Retinal pigment epithelial cell (primary cell): ENCODE measurements around the gene RSBN1L.

Experiments
- DNase-seq: peaks from one replicate; pipeline ENCODE4 v3.0.0-alpha.2; 2010; ENCODE audit warnings: low read depth
- H3K4me3 ChIP-seq: 2 replicates; pipeline ENCODE4 v1.5.1; 2011; ENCODE audit warnings: mild to moderate bottlenecking, low read length, control low read depth, moderate library complexity
- TF ChIP-seq, protein P1 (sequence below): conservative IDR thresholded peaks from 2 replicates; pipeline ENCODE4 v1.5.1; 2011; ENCODE audit warnings: low read depth, low read length, control low read depth, inconsistent platforms

RSBN1L gene

DNA sequence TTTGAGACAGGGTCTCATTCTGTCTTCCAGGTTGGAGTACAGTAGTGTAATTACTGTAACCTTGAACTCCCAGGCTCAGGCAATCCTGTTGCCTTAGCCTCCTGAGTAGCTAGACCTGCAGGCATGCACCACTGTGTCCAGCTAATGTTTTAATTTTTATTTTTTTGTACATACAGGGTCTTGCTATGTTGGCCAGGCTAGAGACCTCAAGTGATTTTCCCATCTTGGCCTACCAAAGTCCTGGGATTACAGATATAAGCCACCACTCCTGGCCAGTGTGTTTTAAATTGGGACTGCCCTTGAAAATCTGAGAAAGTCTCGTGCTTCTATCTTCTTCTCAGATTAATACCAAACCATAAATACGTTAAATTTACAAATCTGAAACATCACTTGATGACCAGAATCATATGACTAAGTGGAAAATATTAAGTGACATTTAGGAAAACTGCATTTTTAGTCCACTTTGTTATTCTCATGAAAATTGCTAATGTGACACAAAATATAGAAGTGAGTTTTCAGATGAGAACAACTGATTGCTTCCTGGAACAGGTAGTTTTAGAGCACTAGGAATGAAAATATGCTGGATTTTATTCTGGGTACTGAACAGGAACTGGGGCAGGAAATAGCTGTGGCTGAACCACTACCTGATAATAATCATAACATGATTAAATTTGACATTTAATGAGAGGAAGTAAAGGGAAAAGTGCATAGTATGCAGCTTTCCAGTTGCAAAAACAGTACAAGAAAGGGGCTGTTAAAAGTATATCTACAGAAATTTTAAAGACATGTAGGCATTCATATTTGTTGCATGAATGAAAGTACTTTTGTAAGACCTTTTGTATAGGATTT is 106.5 kb downstream of the RSBN1L start:
- TF ChIP-seq, protein P1, sequence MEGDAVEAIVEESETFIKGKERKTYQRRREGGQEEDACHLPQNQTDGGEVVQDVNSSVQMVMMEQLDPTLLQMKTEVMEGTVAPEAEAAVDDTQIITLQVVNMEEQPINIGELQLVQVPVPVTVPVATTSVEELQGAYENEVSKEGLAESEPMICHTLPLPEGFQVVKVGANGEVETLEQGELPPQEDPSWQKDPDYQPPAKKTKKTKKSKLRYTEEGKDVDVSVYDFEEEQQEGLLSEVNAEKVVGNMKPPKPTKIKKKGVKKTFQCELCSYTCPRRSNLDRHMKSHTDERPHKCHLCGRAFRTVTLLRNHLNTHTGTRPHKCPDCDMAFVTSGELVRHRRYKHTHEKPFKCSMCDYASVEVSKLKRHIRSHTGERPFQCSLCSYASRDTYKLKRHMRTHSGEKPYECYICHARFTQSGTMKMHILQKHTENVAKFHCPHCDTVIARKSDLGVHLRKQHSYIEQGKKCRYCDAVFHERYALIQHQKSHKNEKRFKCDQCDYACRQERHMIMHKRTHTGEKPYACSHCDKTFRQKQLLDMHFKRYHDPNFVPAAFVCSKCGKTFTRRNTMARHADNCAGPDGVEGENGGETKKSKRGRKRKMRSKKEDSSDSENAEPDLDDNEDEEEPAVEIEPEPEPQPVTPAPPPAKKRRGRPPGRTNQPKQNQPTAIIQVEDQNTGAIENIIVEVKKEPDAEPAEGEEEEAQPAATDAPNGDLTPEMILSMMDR = no peak
- DNase-seq = peak; percentile 33
- no peak overlapping the region for H3K4me3 ChIP-seq

DNA sequence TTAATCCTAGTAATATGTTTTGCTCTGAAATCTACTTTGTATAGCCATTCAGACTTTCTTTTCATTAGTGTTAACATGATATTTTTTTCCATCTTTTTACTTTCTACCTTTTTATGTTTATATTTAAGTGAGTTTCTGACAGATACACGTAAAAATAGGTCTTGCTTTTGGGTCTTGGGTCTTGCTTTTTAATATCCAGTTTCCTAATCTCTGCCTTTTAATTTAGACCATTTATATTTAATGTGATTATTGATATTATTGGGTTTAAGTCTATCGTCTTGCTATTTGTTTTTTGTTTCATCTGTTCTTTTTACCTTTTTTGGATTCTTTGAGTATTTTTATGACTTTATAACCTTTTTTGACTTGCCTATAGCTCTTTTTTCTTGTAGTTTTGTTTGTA is 110.2 kb downstream of the RSBN1L start:
- TF ChIP-seq, protein P1 = no peak
- no peak overlapping the region for H3K4me3 ChIP-seq
- no peak for DNase-seq

DNA sequence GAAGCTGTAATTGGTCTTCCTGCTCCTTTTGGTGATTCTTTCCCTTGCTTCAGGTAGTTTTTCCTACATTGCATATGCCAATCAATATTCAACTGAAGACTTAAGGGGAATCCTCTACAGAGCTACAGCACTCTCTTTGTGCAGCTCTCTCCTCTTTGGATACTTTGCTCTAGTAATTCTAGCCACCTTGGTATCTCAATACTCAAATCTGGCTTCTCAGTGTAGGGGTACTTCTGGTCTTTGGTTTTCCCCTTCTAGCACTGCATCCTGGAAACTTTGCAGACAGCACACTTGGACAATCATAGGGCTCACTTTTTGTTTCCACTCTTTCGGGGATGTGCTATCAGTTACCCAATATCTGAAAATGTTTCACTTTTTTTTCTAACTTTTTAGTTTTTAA is 112.3 kb downstream of the RSBN1L start:
- no peak for DNase-seq
- no peak overlapping the region for H3K4me3 ChIP-seq
- TF ChIP-seq, protein P1 = no peak

DNA sequence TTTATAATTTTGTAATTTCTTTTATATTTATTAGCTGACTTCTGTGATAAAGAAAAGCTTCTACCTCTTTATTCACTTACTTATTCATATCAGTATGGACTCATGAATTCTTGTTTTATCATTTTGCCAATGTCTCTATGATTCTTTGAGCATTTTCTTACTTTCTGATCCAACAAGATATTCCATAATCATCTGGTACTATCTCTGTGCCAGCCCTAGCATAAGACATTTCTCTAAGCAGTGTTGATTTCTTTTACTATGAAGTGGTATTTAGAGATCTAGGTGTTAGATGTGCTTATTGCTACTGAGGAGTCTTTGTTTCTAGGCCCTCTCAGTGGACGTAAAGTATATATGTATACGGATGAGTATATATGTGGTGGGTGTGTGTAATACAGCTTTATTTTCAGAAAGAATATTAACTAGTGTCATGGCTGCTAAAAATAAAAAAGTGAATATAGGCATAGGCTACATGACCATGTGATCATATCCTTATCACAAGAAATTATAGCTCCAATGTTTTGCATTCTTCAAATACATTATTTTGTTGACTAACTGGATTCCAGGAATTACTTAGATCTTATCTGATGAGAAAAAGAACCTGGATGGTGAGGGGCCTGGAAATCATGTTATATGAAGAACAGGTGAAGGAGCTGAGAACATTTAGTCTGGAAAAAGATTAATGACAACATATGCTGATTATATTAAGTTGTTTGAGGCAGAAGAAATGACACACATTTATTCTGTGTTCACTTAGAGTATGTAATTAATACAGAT is 115.4 kb downstream of the RSBN1L start:
- peak; percentile 61 for DNase-seq
- no peak overlapping the region for H3K4me3 ChIP-seq
- TF ChIP-seq, protein P1 = no peak

DNA sequence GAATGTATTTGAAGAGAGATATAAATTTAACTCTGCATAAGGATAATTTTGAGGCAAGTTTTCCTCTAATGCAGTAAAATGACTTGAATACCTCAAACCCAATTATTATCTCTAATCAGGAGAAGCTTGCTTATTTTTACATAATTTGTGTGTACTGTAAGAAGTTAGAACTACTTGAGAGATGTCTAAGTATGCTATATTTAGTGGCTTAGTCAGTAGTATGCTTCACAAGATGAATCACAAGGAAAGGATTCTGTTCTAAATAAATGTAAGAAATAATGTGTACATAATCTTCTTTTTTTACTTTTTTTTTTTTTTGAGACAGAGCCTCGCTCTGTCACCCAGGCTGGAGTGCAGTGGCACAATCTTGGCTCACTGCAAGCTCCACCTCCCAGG is 116.0 kb downstream of the RSBN1L start:
- H3K4me3 ChIP-seq = no peak overlapping the region
- TF ChIP-seq, protein P1 = no peak
- DNase-seq = peak; percentile 73

DNA sequence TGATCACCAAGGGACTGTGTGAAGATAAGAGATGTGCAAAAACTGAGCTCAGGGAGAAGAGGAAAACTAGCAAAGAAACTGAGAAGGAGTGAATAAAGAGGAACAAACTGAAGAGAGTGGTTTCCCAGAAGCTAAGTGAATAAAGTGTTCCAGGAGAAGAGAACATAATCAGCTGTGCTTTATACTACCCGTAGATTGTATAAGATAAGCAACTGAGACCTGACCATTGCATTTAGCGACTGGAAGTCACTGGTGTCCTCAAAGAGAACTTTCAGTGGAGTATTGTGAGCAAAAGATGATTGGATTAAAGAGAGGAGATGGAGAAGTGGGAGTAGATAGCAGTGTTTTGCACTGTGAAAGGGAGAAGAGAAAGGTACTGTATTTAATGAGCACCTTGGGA is 116.9 kb downstream of the RSBN1L start:
- no peak for DNase-seq
- H3K4me3 ChIP-seq = no peak overlapping the region
- TF ChIP-seq, protein P1 = no peak
